Measurements from ENCODE around the gene TNNI2. TPM values are rescaled to one million over a fixed set of nuclear protein-coding genes. Genes with fewer than 3 reads are reported as not detected.
"Not testable (repeated sequence)": the region's sequence is repeated elsewhere in the genome, so short reads cannot be mapped to it uniquely, and the experiment has no call there.

The TNNI2 gene
- polyA plus RNA-seq, 1 donor = 5.2 TPM

DNA sequence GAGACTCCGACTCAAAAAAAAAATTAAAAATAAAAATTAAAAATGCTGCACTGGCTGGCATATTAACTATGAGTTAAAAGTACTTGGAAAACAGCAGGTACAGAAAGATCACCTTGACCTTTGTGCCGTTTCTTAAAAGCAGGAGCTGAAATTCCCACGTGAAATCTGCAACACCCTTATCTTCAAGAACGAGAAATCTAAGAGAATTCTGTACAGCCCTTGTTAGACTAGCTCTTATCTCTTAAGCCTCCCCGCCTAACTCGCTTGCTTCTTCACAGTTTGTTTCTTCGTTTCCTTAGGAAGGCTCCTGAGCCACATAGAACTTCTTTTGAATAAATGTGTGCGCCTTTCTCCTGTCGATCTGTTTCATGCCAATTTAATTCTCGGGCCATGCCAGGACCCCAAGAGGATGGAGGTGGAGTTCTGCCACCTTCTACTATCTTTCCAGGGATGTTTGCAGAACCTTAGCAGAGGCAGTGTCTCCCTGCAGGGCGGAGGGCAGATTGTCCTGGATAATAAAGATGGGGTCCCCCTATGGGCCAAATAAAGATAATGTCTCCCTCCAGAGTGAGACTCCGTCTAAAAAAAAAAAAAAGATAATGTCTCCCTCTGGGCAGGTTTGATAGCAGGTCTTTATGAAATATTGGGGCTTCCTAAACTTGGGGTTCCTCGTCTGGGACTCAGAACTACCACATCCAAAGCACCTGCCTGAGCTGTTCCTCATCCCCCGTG, 31.4 kb upstream of the TNNI2 start:
- H3K9me3 ChIP-seq (ENCODE audit: control insufficient read depth, low read depth, low read length) = no peaks in the 10 kb centered on the region
- 10% methylated on average over 5 of the region's 14 CpGs for WGBS (ENCODE audit: insufficient coverage, low lambda C conversion rate)
- H3K27ac ChIP-seq (ENCODE audit: low read length) = peak overlapping the region; percentile 28
- no peaks in the 10 kb centered on the region for H3K27me3 ChIP-seq (ENCODE audit: control insufficient read depth, insufficient read depth, low read length)
- DNase-seq = peak; percentile 63 to 81
- H3K4me3 ChIP-seq (ENCODE audit: low read length) = no peak overlapping the region
- H3K4me1 ChIP-seq (ENCODE audit: control insufficient read depth, insufficient read depth, low read length) = peaks cover 7% of the 10 kb centered on the region
- H3K36me3 ChIP-seq (ENCODE audit: control insufficient read depth, insufficient read depth, low read length) = no peaks in the 10 kb centered on the region

DNA sequence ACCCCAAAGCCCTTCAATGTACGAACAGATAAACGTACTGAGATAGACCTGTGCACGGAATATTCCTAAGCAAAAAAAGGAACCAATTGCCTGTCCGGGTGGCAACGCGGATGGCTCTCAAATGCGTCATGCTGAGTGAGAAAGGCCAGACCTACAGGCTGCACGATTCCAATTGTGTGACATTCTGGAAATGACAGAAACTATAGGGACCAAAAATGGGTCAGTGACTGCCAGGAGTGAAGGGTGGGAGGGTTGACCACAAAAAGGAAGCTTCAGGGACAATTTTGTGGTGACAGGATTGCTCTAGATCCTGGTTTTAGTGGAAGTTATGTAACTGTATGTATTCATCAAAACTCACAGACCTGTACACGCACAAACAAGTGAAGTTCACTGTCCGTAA, 28.0 kb upstream of the TNNI2 start:
- peaks cover 4% of the 10 kb centered on the region for H3K9me3 ChIP-seq (ENCODE audit: control insufficient read depth, low read depth, low read length)
- H3K27me3 ChIP-seq (ENCODE audit: control insufficient read depth, insufficient read depth, low read length) = no peaks in the 10 kb centered on the region
- H3K4me1 ChIP-seq (ENCODE audit: control insufficient read depth, insufficient read depth, low read length) = peaks cover 7% of the 10 kb centered on the region
- H3K4me3 ChIP-seq (ENCODE audit: low read length) = no peak overlapping the region
- no peaks in the 10 kb centered on the region for H3K36me3 ChIP-seq (ENCODE audit: control insufficient read depth, insufficient read depth, low read length)
- WGBS (ENCODE audit: insufficient coverage, low lambda C conversion rate) = 95% methylated on average over 4 of the region's 10 CpGs
- H3K27ac ChIP-seq (ENCODE audit: low read length) = no peak overlapping the region
- no peak for DNase-seq

DNA sequence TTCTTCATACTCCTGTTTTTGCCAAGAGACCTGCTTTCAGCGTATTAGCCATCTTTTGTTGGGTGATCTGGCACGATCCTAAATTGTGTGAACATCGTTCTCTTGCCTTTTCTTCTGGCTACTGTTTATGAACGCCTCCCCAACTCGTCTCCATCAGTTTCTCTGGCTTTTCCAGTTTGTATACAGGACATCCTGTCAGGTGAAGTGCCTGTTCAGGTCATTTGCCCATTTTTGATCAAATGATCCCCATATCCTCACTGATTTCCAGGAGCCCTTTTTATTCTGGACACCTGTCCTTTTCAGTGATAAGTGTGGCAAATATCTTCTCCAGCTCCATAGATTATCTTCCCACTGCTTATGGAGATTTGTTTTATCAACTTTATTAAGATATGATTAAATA, 26.5 kb upstream of the TNNI2 start:
- H3K27me3 ChIP-seq (ENCODE audit: control insufficient read depth, insufficient read depth, low read length) = no peaks in the 10 kb centered on the region
- peaks cover 7% of the 10 kb centered on the region for H3K4me1 ChIP-seq (ENCODE audit: control insufficient read depth, insufficient read depth, low read length)
- no peak overlapping the region for H3K27ac ChIP-seq (ENCODE audit: low read length)
- H3K36me3 ChIP-seq (ENCODE audit: control insufficient read depth, insufficient read depth, low read length) = no peaks in the 10 kb centered on the region
- no peak for DNase-seq
- no peak overlapping the region for H3K4me3 ChIP-seq (ENCODE audit: low read length)
- WGBS (ENCODE audit: insufficient coverage, low lambda C conversion rate) = 95% methylated on average over 3 of the region's 5 CpGs
- H3K9me3 ChIP-seq (ENCODE audit: control insufficient read depth, low read depth, low read length) = peaks cover 4% of the 10 kb centered on the region

DNA sequence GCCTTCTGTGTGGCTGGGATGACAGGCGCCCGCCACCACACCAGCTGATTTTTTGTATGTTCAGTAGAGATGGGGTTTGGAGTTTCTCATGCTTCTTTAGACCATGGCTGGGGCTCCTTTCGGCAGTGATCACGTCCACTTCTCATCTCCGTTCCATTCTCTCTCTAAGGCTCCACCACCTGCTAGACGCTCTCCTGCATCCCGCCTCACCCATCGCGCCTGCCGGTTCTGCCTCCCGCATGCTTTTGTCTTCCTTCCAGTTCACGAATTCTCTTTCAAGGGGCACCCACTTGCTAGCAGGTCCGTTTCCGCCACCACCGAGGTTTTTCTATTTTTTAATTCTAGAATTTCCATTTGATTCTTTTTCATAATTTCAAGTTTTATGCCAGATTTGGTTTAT, 26.0 kb upstream of the TNNI2 start:
- Histone ChIP-seq H3K27me3 (ENCODE audit: control insufficient read depth, insufficient read depth, low read length) (no peaks in the 10 kb centered on the region), H3K4me1 (ENCODE audit: control insufficient read depth, insufficient read depth, low read length) (peaks cover 3% of the 10 kb centered on the region), H3K4me3 (ENCODE audit: low read length) (no peak overlapping the region), H3K9me3 (ENCODE audit: control insufficient read depth, low read depth, low read length) (peaks cover 4% of the 10 kb centered on the region), H3K36me3 (ENCODE audit: control insufficient read depth, insufficient read depth, low read length) (no peaks in the 10 kb centered on the region), H3K27ac (ENCODE audit: low read length) (no peak overlapping the region)
- no peak for DNase-seq
- 93% methylated on average over 15 of the region's 15 CpGs for WGBS (ENCODE audit: insufficient coverage, low lambda C conversion rate)

DNA sequence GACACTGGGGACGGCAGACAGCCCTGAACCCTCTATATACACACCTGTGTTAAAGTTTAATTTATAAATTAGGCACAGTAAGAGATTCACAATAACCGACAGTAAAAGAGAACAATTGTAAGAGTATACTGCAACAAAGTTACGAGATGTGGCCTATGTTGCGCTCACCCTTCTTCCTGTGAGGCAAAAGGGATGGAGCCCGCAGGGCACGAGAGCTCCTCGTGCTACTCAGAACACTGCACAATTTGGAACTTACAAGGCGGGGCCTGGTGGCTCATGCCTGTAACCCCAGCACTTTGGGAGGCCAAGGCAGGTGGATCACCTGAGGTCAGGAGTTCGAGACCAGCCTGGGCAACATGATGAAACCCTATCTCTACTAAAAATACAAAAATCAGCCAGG, 25.4 kb upstream of the TNNI2 start:
- DNase-seq; H3K4me1 ChIP-seq (ENCODE audit: control insufficient read depth, insufficient read depth, low read length); H3K27me3 ChIP-seq (ENCODE audit: control insufficient read depth, insufficient read depth, low read length); H3K9me3 ChIP-seq (ENCODE audit: control insufficient read depth, low read depth, low read length); H3K4me3 ChIP-seq (ENCODE audit: low read length); H3K27ac ChIP-seq (ENCODE audit: low read length); H3K36me3 ChIP-seq (ENCODE audit: control insufficient read depth, insufficient read depth, low read length): not testable (repeated sequence)
- no CpG with 5 or more reads among the region's 9 CpGs for WGBS (ENCODE audit: insufficient coverage, low lambda C conversion rate)

DNA sequence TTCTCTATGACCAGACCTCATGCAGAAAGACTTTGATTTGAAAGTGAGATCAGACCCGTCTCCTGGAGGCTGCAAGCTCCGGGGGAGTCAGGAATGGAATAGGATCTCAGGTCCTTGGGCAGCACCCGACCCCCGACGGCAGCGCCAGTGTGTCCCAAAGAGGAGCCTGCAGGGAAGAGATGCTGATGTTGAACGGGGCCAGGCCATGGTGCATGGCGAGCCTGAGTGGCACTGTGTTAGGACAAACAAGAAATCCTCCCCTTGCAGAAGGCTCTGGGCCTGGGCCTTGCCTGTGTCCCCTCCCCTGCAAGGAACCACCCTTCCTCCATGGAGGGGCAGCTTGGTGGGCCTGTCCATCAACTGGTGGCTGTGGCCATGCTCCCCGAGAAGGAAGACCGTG, 24.1 kb upstream of the TNNI2 start:
- no peaks in the 10 kb centered on the region for H3K4me1 ChIP-seq (ENCODE audit: control insufficient read depth, insufficient read depth, low read length)
- DNase-seq = no peak
- no peaks in the 10 kb centered on the region for H3K36me3 ChIP-seq (ENCODE audit: control insufficient read depth, insufficient read depth, low read length)
- no peak overlapping the region for H3K27ac ChIP-seq (ENCODE audit: low read length)
- no peaks in the 10 kb centered on the region for H3K27me3 ChIP-seq (ENCODE audit: control insufficient read depth, insufficient read depth, low read length)
- H3K4me3 ChIP-seq (ENCODE audit: low read length) = no peak overlapping the region
- WGBS (ENCODE audit: insufficient coverage, low lambda C conversion rate) = no CpG with 5 or more reads among the region's 10 CpGs
- H3K9me3 ChIP-seq (ENCODE audit: control insufficient read depth, low read depth, low read length) = peaks cover 9% of the 10 kb centered on the region

DNA sequence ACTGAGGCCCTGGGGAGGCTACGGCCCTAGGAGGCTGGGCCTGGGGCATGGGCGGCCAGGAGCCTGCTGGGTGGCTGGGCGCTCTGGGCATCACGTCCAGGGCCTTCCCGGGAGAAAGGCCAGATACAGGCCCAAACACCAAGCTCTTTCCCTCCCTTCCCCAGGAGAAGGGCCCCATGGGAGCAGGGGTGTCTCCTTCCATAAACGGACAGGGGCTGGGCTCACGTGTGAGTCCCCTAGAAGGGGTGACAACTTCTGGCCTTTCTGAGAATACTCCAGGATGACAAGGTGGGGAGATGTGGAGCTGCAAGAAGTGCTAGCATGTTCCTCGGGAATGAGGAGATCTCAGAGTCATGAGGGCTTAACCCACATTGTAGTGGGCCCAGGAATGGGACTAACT, 23.5 kb upstream of the TNNI2 start:
- Histone ChIP-seq H3K9me3 (ENCODE audit: control insufficient read depth, low read depth, low read length) (peaks cover 9% of the 10 kb centered on the region), H3K27ac (ENCODE audit: low read length) (no peak overlapping the region), H3K27me3 (ENCODE audit: control insufficient read depth, insufficient read depth, low read length) (no peaks in the 10 kb centered on the region), H3K4me3 (ENCODE audit: low read length) (no peak overlapping the region), H3K4me1 (ENCODE audit: control insufficient read depth, insufficient read depth, low read length) (no peaks in the 10 kb centered on the region), H3K36me3 (ENCODE audit: control insufficient read depth, insufficient read depth, low read length) (no peaks in the 10 kb centered on the region)
- no CpG with 5 or more reads among the region's 8 CpGs for WGBS (ENCODE audit: insufficient coverage, low lambda C conversion rate)
- DNase-seq = no peak

DNA sequence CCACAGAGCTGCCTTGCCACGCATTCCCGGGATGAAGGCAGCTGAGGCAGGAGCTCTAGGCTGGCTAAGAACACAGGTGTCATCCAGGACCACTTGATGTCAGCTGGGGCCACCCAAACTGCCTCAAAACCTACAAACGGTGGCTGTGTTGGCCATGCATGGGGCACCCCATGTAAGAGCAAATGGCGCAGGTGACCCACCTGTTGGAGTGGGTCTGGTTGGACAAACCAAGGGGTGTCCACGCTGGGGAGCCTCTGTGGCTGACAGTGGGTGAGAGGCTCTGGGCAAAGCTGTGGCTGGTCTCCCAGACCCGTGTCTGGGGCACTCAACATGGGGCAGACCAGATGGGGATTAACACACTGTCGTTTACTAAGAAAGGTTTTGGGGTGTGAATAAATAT, 23.0 kb upstream of the TNNI2 start:
- no peak overlapping the region for H3K27ac ChIP-seq (ENCODE audit: low read length)
- no CpG with 5 or more reads among the region's 7 CpGs for WGBS (ENCODE audit: insufficient coverage, low lambda C conversion rate)
- H3K27me3 ChIP-seq (ENCODE audit: control insufficient read depth, insufficient read depth, low read length) = no peaks in the 10 kb centered on the region
- H3K4me3 ChIP-seq (ENCODE audit: low read length) = no peak overlapping the region
- no peak for DNase-seq
- H3K9me3 ChIP-seq (ENCODE audit: control insufficient read depth, low read depth, low read length) = peaks cover 9% of the 10 kb centered on the region
- H3K4me1 ChIP-seq (ENCODE audit: control insufficient read depth, insufficient read depth, low read length) = no peaks in the 10 kb centered on the region
- no peaks in the 10 kb centered on the region for H3K36me3 ChIP-seq (ENCODE audit: control insufficient read depth, insufficient read depth, low read length)

DNA sequence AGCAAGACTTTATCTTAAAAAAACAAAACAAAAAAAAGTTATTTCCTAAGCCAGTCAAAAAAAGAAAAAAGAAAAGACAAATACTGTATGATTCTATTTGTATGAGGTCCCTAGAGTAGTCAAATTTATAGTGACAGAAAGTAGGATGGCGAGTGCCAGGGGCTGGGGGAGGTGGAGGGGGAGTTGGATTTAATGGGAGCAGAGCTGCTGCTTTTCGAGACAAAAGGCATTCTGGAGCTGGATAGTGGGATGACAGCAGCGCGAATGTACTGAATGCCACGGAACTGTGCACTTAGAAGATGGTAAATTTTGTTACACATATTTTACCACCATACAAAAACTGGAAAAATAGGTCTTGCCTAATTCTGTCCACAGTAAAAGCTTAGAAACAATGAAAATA, 21.8 kb upstream of the TNNI2 start:
- DNase-seq = no peak
- WGBS (ENCODE audit: insufficient coverage, low lambda C conversion rate) = no CpG with 5 or more reads among the region's 5 CpGs
- no peaks in the 10 kb centered on the region for H3K4me1 ChIP-seq (ENCODE audit: control insufficient read depth, insufficient read depth, low read length)
- no peaks in the 10 kb centered on the region for H3K27me3 ChIP-seq (ENCODE audit: control insufficient read depth, insufficient read depth, low read length)
- no peak overlapping the region for H3K4me3 ChIP-seq (ENCODE audit: low read length)
- peaks cover 11% of the 10 kb centered on the region for H3K9me3 ChIP-seq (ENCODE audit: control insufficient read depth, low read depth, low read length)
- H3K36me3 ChIP-seq (ENCODE audit: control insufficient read depth, insufficient read depth, low read length) = no peaks in the 10 kb centered on the region
- no peak overlapping the region for H3K27ac ChIP-seq (ENCODE audit: low read length)

DNA sequence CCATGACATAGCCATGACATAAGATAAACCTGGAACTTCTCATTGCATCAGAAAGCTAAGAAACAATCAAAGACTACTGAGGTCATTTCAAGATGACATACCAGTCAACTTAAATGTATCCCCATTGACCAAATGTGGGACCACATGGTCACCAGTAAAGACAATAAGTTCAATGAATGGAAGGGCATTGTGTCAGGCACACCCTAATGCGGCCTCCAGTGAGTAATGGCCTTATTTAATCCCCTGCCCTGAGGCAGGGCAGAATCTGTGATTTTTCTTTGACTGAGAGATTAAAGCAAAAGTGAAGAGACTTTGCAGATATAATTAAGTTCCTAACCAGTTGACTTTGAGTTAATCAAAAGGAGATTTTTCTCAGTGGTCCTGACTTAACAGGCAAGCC, 21.3 kb upstream of the TNNI2 start:
- Histone ChIP-seq H3K27me3 (ENCODE audit: control insufficient read depth, insufficient read depth, low read length) (no peaks in the 10 kb centered on the region), H3K4me3 (ENCODE audit: low read length) (no peak overlapping the region), H3K9me3 (ENCODE audit: control insufficient read depth, low read depth, low read length) (peaks cover 11% of the 10 kb centered on the region), H3K27ac (ENCODE audit: low read length) (no peak overlapping the region), H3K4me1 (ENCODE audit: control insufficient read depth, insufficient read depth, low read length) (no peaks in the 10 kb centered on the region), H3K36me3 (ENCODE audit: control insufficient read depth, insufficient read depth, low read length) (no peaks in the 10 kb centered on the region)
- DNase-seq = no peak
- no CpG with 5 or more reads among the region's 1 CpG for WGBS (ENCODE audit: insufficient coverage, low lambda C conversion rate)

DNA sequence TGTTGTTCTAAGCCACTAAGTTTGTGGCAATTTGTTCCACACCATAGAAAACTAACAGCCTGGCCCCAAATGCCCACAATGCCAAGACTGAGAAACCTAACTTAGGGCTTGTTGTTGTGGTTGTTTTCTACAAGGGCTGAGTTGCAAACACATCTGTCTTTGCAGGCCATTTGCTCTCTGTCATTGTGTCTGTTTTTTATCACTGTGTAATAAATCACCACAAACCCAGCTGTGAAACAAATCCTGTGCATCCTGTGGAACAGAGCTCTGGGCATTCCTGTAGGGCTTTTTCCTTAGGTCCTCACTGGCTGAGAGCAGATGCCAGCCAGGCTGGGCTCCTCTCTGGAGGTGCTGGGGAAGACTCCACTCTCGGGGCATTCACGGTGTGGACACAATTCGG, 19.7 kb upstream of the TNNI2 start:
- Histone ChIP-seq H3K9me3 (ENCODE audit: control insufficient read depth, low read depth, low read length) (peaks cover 7% of the 10 kb centered on the region), H3K27me3 (ENCODE audit: control insufficient read depth, insufficient read depth, low read length) (no peaks in the 10 kb centered on the region), H3K27ac (ENCODE audit: low read length) (no peak overlapping the region), H3K4me1 (ENCODE audit: control insufficient read depth, insufficient read depth, low read length) (no peaks in the 10 kb centered on the region), H3K4me3 (ENCODE audit: low read length) (no peak overlapping the region), H3K36me3 (ENCODE audit: control insufficient read depth, insufficient read depth, low read length) (no peaks in the 10 kb centered on the region)
- no CpG with 5 or more reads among the region's 3 CpGs for WGBS (ENCODE audit: insufficient coverage, low lambda C conversion rate)
- no peak for DNase-seq

Data from large intestine (tissue), 3 donors.